IPS DF 4.7 (cell line): ENCODE results near the gene LCN6.

Source experiments
- DNase-seq: peaks from one replicate; pipeline ENCODE4 v3.0.0-alpha.2; 2013; ENCODE audit warnings: low spot score; ENCODE audit errors: extremely low read depth

LCN6 gene

DNA sequence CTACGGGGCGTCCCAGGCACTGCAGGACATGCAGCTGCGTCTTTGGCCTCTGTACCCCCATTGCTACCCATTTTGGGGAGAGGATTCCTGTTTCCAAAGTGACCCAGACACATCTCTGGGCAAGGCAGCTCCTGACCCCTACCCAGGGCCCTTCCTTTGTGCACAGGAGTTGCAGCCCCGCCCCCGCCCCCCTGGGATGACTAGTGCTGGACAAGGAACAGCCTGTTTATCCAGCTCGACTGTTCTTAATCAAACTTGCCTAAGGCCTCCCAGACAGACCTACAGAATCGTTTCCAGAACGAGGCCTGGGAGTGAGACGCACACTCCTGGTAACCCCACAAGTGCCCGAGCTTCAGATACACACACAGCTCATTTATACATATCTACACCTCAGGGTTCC is 22.7 kb downstream of the LCN6 start:
- no peak for DNase-seq

- no peak for DNase-seq
These were observed 23.6 kb downstream of the LCN6 start for GRCh38 chr9:136724772-136725171.

DNA sequence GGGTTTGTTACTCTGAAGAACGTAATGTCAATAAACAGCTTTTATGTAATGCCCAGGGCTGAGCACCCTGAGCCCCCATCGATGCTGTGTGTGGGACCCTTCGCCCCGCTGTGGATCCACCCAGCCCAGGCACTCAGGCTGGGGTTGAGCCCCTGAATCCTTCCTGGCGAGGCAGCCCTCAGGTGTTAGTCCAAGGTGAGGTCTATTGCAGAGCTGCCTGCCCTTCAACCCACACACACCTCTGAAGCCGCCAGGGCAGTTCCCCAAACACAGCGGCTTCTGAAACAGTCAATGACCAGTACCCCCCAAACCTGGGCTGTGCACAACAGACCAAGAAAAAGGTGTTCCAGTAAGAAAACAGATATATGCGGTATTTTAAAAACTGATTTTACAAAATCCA is 24.3 kb downstream of the LCN6 start:
- DNase-seq, result no peak

DNA sequence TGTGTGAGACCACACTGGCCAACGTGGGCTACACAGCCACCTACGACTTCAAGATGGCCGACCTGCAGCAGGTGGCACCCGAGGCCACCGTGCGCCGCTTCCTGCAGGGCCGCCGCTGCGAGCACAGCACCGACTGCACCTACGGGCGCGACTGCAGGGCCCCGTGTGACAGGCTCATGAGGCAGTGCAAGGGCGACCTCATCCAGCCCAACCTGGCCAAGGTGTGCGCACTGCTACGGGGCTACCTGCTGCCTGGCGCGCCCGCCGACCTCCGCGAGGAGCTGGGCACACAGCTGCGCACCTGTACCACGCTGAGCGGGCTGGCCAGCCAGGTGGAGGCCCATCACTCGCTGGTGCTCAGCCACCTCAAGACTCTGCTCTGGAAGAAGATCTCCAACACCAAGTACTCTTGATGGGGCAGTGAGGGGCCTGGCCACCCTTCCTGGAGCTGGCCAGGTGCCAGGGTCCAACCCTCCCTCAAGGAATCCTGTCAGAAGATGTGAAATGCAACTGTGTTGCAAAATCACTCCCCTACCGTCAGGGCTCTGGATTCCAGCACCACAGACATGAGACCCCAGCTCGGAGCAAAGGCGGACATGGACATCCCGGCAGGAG is 24.9 kb downstream of the LCN6 start:
- DNase-seq, result no peak

GRCh38 chr9:136722969-136723356 is 25.4 kb downstream of the LCN6 start:
- no peak for DNase-seq

DNA sequence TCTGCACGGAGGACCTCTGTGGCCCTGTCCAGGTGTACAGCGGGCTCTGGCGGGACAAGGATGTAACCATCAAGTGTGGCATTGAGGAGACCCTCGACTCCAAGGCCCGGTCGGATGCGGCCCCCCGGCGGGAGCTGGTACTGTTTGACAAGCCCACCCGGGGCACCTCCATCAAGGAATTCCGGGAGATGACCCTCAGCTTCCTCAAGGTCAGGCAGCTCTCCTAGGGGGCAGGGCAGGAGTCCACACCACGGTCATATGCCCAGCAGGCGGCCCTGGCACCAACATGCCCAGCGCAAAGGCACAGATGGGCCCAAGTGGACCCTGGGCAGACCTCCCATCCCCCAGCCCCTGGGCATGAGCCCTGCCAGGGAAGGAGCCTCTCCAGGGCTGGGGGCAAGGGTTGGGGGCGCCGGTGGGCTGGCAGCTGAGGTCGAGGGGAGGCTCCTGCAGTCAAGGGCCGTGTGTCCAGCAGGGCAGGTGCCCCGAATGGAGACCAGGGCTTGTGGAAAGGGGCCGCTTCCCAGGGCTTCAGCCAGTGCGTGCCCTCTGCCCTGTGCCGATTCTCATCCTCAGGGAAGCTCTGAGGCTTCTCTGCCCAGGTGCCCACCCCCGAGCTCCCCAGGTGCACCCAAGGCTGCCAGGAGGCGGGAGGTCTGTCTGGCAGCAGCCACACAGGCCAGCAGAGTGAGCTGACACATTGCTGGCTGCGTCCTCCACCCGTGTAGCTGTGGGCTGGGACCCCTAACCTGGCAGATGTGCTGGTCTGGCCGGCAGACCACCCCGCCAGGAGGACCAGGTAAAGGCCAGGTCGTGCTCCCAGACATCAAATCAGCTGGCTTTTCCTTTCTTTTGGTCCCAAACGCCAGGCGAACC is 26.0 kb downstream of the LCN6 start:
- DNase-seq, result no peak

- no peak for DNase-seq
These were observed 26.8 kb downstream of the LCN6 start for GRCh38 chr9:136721339-136722092.

DNA sequence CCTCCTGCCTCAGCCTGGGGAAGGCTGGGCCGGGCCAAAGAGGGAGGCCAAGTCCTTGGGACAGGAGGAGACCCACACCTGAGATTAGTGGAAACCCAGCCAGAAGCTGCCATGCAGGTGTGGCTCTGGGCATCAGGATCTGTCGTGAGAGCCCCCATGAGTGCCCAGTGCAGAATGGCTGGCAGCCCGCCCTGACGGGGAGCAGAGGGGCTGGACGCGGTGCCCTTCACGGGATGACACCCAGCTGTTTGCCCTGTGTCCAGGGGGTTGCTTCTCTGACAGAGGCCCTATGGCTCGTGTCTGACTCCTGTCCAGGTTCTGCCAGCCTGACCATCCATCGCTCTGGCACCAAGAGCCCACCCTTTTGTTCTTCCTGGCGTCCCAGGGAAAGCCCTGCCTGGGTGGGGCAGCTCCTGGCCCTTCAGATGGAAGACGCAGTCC is 27.4 kb downstream of the LCN6 start:
- DNase-seq, result no peak

DNA sequence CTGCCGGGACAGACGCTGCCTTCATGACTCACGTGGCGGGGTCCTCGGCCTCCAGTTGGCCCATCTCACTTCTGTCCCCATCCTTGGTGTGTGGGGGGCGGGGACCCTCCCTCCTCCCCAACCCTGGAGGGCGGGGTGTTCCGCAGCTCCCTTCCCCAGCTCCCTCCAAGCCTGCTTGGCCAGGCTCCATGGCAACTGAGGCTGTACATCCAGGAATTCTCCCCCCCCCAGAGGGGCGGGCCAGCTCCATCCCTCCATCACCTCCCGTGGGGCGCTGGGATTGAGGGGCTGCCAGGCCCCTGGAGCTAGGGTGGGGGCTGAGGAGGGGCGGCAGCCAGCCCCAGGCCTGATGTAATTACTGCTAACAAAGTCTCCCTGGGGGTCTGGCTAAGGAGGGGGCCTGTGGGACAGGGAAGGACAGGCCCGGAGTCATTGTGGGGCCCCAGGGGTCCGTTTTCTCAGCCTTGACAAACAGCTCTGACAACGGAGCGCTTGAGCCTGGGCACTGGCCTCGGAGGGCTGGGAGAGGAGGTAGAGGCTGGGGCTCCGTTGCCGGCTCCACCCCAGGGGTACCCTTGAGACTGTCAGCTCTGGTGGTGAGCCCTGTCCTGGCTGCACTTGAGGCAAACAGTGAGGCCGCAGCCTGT is 28.0 kb downstream of the LCN6 start:
- no peak for DNase-seq

DNA sequence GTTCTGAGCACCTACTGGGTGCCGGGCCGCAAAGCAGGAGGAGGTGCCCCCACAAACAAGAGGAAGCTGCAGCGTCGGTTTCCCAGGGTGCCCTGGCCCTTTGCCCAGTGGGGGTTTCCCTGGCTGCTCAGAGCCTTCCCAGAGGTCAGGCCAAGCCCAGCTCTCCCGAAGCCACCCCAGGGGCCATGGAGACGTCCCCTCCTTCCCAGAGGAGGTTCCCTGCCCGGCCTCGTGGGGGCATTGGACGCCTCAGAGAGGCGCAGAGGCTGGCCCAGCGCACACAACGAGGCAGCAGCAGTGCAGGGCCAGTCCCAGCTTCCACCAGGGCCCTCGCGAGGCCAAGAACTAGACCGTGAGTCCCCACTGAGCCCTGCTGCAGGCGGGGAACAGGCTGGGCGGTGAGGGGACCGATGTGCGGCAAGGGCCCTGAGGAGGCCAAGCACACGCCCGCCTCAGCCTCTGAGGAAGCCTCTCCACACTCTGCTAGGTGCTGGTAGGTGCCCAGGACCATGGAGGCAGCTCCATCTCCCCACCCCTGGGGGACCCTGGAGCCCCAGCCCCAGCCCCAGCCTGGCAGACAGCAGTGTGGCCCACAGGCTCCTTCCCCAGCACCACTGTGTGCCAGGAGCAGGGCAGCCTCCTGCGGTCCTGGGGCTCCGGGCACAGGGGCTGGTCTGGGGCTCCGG is 29.0 kb downstream of the LCN6 start:
- DNase-seq, result no peak

GRCh38 chr9:136718345-136719194 is 29.8 kb downstream of the LCN6 start:
- no peak for DNase-seq

GRCh38 chr9:136717399-136717798 is 30.9 kb downstream of the LCN6 start:
- no peak for DNase-seq

DNA sequence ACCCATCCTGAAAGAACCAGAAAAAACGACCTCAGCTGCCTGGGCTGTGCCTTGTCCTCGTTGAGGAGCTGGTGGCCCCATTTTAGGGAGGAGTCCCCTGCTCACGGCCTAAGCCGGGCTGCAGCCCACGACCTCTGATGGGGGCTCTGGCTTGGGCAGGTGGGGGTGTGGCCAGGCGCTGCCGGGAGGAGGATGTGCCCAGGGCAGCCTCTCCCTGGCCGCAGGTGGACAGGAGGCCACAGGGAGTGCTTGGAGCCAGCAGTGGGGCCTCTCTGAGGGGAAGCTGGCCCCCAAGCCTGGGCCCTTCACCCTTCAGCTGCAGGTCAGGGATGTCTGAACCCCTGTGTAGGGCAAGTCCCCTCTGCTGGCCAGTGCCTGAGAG is 33.4 kb downstream of the LCN6 start:
- DNase-seq, result no peak

DNA sequence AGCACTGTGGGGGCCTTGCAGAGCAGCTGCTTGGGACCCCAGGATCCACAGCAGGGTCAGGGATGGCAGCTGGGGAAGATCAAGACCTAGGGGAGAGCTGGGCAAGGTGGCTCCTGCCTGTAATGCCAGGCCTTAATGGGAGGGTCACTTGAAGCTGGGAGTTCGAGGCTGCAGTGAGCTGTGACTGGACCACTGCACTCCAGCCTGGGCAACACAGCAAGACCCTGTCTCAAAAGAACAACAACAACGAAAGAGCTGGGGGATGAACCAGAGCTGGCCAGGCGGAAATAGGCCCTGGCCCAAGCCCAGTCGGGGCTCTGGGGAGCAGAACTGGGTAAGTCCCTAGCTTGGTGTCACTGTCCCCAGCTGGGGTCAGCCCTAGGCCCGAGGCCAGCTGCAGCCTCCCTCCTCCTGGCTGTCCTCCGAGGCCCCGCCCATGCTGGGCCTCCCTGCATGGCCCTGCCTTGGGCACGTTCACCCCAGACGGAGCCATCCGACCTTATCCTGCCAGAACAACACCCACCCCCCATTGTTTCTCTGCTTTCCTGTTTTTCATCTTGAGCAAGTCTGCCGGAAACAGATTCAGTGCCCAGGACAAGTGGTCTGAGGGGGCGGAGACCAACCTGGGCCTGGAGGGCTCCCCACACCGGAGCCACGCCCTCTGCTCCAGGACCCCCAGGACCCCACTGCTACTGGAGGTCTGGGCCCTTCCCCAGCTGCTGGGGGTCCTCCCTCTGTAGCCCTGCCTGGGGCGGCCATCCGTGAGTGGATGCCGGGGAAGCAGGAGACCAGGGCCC is 34.0 kb downstream of the LCN6 start:
- DNase-seq, result no peak

GRCh38 chr9:136713550-136713949 is 34.8 kb downstream of the LCN6 start:
- no peak for DNase-seq

DNA sequence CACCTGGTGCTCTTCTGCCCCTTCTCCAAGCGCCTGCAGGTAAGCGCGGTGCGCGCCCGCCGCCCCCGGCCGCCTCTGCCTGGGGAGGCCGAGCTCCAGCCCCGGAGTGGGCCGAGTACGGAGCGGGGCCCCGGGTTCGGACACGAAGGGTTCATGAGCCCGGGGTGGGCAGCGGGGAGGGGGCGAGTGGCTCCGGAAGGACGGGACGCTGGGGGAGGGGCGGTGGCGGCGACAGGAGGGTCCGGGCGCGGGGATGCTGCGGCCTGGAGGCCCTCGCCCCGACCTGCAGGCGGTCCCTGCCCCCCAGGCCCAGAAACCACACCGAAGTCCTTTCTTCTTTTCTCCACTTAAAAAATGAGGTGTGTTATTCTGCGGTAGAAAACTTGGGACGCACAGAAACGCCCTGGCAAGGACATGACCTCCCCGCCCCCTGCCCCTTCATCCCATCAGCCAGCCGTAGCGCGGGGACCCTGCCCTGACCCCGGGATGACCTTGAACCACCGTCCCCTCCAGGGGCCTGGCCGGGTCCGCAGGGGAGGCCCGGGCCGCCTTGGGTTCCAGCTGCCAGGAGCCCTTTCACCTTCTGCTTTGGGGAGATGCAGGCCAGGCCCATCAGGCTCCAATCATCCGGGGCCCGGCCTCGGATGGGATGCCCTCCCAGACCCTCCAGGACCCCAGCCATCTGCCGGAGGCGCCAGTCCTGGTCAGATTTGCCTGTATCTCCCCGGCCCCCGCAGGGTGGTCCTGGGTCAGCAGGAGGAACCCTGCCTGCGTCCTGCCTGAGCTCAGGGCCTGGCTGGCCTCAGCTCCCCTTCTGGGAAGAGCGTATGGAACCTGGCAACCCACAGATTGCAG is 35.4 kb downstream of the LCN6 start:
- DNase-seq, result no peak

GRCh38 chr9:136711751-136712689 is 36.3 kb downstream of the LCN6 start, which contains the start of gene DIPK1B:
DIPK1B (plus strand) TSS chr9:136712572; CDS start chr9:136712666, 94 bp downstream.
- DNase-seq, result no peak
